IMR-90 (cell line): ENCODE data around the gene OPHN1. TPM values are rescaled to one million over a fixed set of nuclear protein-coding genes. Genes with fewer than 3 reads are reported as not detected.

Experiments used
- ATAC-seq: fragments of 200-7000 bp; cut with Tn5 transposase; 2 replicates; pipeline ENCODE4 v1.9.1; 2020; ENCODE audit warnings: low read depth, mild to moderate bottlenecking, moderate library complexity
- BruUV-seq: library from RNA; stranded (reverse); fragments of 400-500 nt; replicated peaks from 2 replicates; lab custom pipeline; 2021; lab: Mats Ljungman, UMichigan
- CTCF ChIA-PET: fragments of 300-600 bp; formaldehyde crosslinking; extraction: SDS; loops from one replicate; lab custom pipeline; 2021; ENCODE audit warnings: antibody characterized with exemption; lab: Yijun Ruan, JAX
- POLR2A ChIA-PET: fragments of 300-600 bp; sonication (Branson Sonifier 250); formaldehyde crosslinking; loops from one replicate; lab custom pipeline; 2022; ENCODE audit warnings: antibody characterized with exemption; ENCODE audit not compliant: unreplicated experiment; lab: Charles Lee
- DNase-seq: peaks from one replicate; pipeline ENCODE4 v3.0.0; 2013
- H2AFZ ChIP-seq: replicated peaks from 2 replicates; pipeline ENCODE3; 2013; ENCODE audit warnings: low read length, mild to moderate bottlenecking; ENCODE audit not compliant: poor library complexity
- H2AK5ac ChIP-seq: 2 replicates; pipeline ENCODE4 v1.6.1; 2013; ENCODE audit warnings: low read depth, low read length, inconsistent platforms
- H2AK9ac ChIP-seq: replicated peaks from 2 replicates; pipeline ENCODE3; 2013; ENCODE audit warnings: mild to moderate bottlenecking, low read depth, low read length, moderate library complexity; ENCODE audit not compliant: poor library complexity
- H2BK120ac ChIP-seq: 2 replicates; pipeline ENCODE4 v1.6.1; 2013; ENCODE audit warnings: low read depth, low read length, inconsistent platforms
- H2BK15ac ChIP-seq: 3 replicates; pipeline ENCODE4 v1.6.1; 2013; ENCODE audit warnings: low read depth, low read length, inconsistent platforms
- H2BK20ac ChIP-seq: 2 replicates; pipeline ENCODE4 v1.6.1; 2013; ENCODE audit warnings: low read depth, mild to moderate bottlenecking, inconsistent platforms, low read length, moderate library complexity
- H2BK5ac ChIP-seq: 2 replicates; pipeline ENCODE4 v1.6.1; 2013; ENCODE audit warnings: mild to moderate bottlenecking, low read depth, low read length, inconsistent platforms; ENCODE audit not compliant: poor library complexity, severe bottlenecking
- H3K14ac ChIP-seq: replicated peaks from 2 replicates; pipeline ENCODE4 v1.6.1; 2013; ENCODE audit warnings: low read depth, low read length, inconsistent platforms
- H3K18ac ChIP-seq: 2 replicates; pipeline ENCODE4 v1.6.1; 2013; ENCODE audit warnings: low read depth, low read length, control low read depth
- H3K23ac ChIP-seq: 2 replicates; pipeline ENCODE4 v1.6.1; 2013; ENCODE audit warnings: low read depth, low read length, inconsistent platforms
- H3K27ac ChIP-seq: 2 replicates; pipeline ENCODE4 v1.5.1; 2013; ENCODE audit warnings: mild to moderate bottlenecking, control low read depth, low read length; ENCODE audit not compliant: insufficient read depth
- H3K27me3 ChIP-seq: 2 replicates; pipeline ENCODE4 v1.6.1; 2013; ENCODE audit warnings: low read length; ENCODE audit not compliant: control insufficient read depth, insufficient read depth
- H3K36me3 ChIP-seq: 2 replicates; pipeline ENCODE4 v1.6.1; 2013; ENCODE audit warnings: low read length, mixed read lengths; ENCODE audit not compliant: control insufficient read depth, insufficient read depth
- H3K4ac ChIP-seq: 2 replicates; pipeline ENCODE4 v1.6.1; 2013; ENCODE audit warnings: low read depth, low read length, inconsistent platforms
- H3K4me1 ChIP-seq: 2 replicates; pipeline ENCODE4 v1.6.1; 2013; ENCODE audit warnings: low read length, mixed read lengths; ENCODE audit not compliant: control insufficient read depth, insufficient read depth
- H3K4me2 ChIP-seq: 2 replicates; pipeline ENCODE4 v1.6.1; 2013; ENCODE audit warnings: low read depth, mild to moderate bottlenecking, control low read depth, low read length, moderate library complexity
- H3K4me3 ChIP-seq: 2 replicates; pipeline ENCODE4 v1.5.1; 2013; ENCODE audit warnings: low read depth, mild to moderate bottlenecking, control low read depth, low read length, moderate library complexity; ENCODE audit not compliant: insufficient read depth
- H3K56ac ChIP-seq: 2 replicates; pipeline ENCODE4 v1.6.1; 2013; ENCODE audit warnings: low read length, inconsistent platforms; ENCODE audit not compliant: insufficient read depth; ENCODE audit errors: extremely low read depth
- H3K79me1 ChIP-seq, 2 experiments: 2 replicates each; pipeline ENCODE4 v1.6.1; 2013; ENCODE audit warnings: low read length in 2 of 2, inconsistent platforms in 1 of 2, low read depth in 1 of 2
- H3K9ac ChIP-seq: 2 replicates; pipeline ENCODE4 v1.6.1; 2013; ENCODE audit warnings: low read depth, low read length, control low read depth
- H3K9me1 ChIP-seq: 2 replicates; pipeline ENCODE4 v1.6.1; 2013; ENCODE audit warnings: low read length, inconsistent platforms; ENCODE audit not compliant: insufficient read depth
- H3K9me3 ChIP-seq: 2 replicates; pipeline ENCODE4 v1.6.1; 2013; ENCODE audit warnings: low read length; ENCODE audit not compliant: control insufficient read depth, insufficient read depth
- H4K20me1 ChIP-seq: 2 replicates; pipeline ENCODE4 v1.6.1; 2013; ENCODE audit warnings: low read length, inconsistent platforms; ENCODE audit not compliant: insufficient read depth
- H4K5ac ChIP-seq: 2 replicates; pipeline ENCODE4 v1.6.1; 2013; ENCODE audit warnings: mild to moderate bottlenecking, low read depth, low read length, control low read depth
- H4K8ac ChIP-seq, 2 experiments: 2 replicates each; pipeline ENCODE4 v1.6.1; 2013; ENCODE audit warnings: low read depth in 2 of 2, low read length in 2 of 2, control low read depth in 1 of 2, inconsistent platforms in 1 of 2
- H4K91ac ChIP-seq: 2 replicates; pipeline ENCODE4 v1.6.1; 2013; ENCODE audit warnings: low read depth, low read length, inconsistent platforms; ENCODE audit not compliant: insufficient read depth
- BHLHE40 ChIP-seq: fragments of 150-350 bp; IDR thresholded peaks from 2 replicates; pipeline ENCODE4 v1.6.1; 2016; ENCODE audit warnings: mild to moderate bottlenecking, low read depth, low read length
- CHD1 ChIP-seq: IDR thresholded peaks from 2 replicates; pipeline ENCODE4 v1.6.1; 2012; ENCODE audit warnings: low read depth, low read length, improper control_type of control experiment
- MAFK ChIP-seq: IDR thresholded peaks from 2 replicates; pipeline ENCODE4 v1.6.1; 2012; ENCODE audit warnings: low read depth, low read length, improper control_type of control experiment
- MAZ ChIP-seq: IDR thresholded peaks from 2 replicates; pipeline ENCODE4 v1.6.1; 2012; ENCODE audit warnings: low read depth, mild to moderate bottlenecking, low read length, improper control_type of control experiment, moderate library complexity, borderline replicate concordance
- MXI1 ChIP-seq: IDR thresholded peaks from 2 replicates; pipeline ENCODE4 v1.6.1; 2012; ENCODE audit warnings: low read depth, mild to moderate bottlenecking, low read length, moderate library complexity, borderline replicate concordance
- NFE2L2 ChIP-seq: fragments of 150-350 bp; IDR thresholded peaks from 2 replicates; pipeline ENCODE4 v1.6.1; 2016; ENCODE audit warnings: low read depth, mild to moderate bottlenecking, low read length
- RAD21 ChIP-seq: IDR thresholded peaks from 2 replicates; pipeline ENCODE4 v1.6.1; 2012; ENCODE audit warnings: low read length, improper control_type of control experiment
- RCOR1 ChIP-seq: IDR thresholded peaks from 2 replicates; pipeline ENCODE4 v1.6.1; 2012; ENCODE audit warnings: mild to moderate bottlenecking, low read length, improper control_type of control experiment; ENCODE audit not compliant: insufficient replicate concordance
- RFX5 ChIP-seq: IDR thresholded peaks from 2 replicates; pipeline ENCODE4 v1.8.0; 2012; ENCODE audit warnings: low read depth, mild to moderate bottlenecking, low read length, moderate library complexity
- SMC3 ChIP-seq: fragments of 150-350 bp; IDR thresholded peaks from 2 replicates; pipeline ENCODE4 v1.6.1; 2016; ENCODE audit warnings: low read depth, mild to moderate bottlenecking, antibody characterized with exemption, low read length, moderate library complexity
- dilution Hi-C: fragments of 300-500 bp; cut with HindIII; formaldehyde crosslinking; loops from one replicate; pipeline ENCODE4 v1.14.3; 2018; ENCODE audit warnings: low sequenced_read_pairs; ENCODE audit not compliant: unreplicated experiment
- in situ Hi-C: fragments of 300-500 bp; cut with MboI; formaldehyde crosslinking; loops from 3 replicates; pipeline ENCODE4 v1.14.3; 2019; ENCODE audit warnings: low sequenced_read_pairs, inconsistent platforms, mixed read lengths
- intact Hi-C: fragments of 100-400 bp; cut with micrococcal nuclease; formaldehyde crosslinking; loops from 2 replicates; pipeline ENCODE4 v1.10.0; 2022
- polyA plus RNA-seq, 3 experiments: library from polyadenylated mRNA; depleted of rRNA; stranded (reverse); fragments of >200 nt; gene quantifications; 2 replicates each; pipeline ENCODE4 v1.2.3, GENCODE V29; 2012; ENCODE audit warnings: low replicate concordance in 1 of 3
- total RNA-seq: library from RNA; depleted of rRNA; stranded (reverse); fragments of >200 nt; gene quantifications from 2 replicates; pipeline ENCODE4 v1.2.3, GENCODE V29; 2012

OPHN1 gene
- total and polyA plus RNA-seq, 2 of the 4 experiments (the other 2 are of a cell fraction): 4.0 to 13.1 TPM

DNA sequence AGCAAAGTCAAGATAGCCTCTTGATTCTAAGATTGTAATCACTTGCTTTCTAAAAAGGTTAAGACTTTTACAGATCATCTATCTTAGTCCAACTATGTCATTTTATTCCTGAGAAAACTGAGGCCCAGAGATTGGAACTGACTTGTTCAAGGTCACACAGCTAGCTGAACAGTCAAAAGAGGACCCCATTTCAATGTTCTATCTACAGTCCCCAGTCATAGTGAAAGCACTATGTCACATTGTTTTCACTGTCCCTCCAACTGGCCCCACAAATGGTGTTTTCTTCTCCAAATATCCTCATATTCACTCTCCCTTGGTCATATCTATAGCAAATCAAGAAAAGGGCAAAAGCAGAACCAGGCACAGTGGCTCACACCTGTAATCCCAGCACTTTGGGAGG, 145.2 kb downstream of the OPHN1 start:
- Histone ChIP-seq H4K91ac (no peak overlapping the region), H2AK5ac (no peak overlapping the region), H2BK15ac (no peak overlapping the region), H3K27me3 (no peaks in the 10 kb centered on the region), H2BK120ac (no peak overlapping the region), H3K27ac (no peak overlapping the region), H3K9me3 (no peaks in the 10 kb centered on the region), H3K9me1 (no peaks in the 10 kb centered on the region), H4K8ac (no peak overlapping the region), H2BK20ac (no peak overlapping the region), H3K56ac (no peak overlapping the region), H3K9ac (no peak overlapping the region), H2BK5ac (no peak overlapping the region), H2AFZ (no peak overlapping the region), H3K23ac (no peak overlapping the region), H3K79me1 (no peaks in the 10 kb centered on the region), H3K4me2 (no peak overlapping the region), H3K14ac (no peak overlapping the region), H3K4me1 (no peaks in the 10 kb centered on the region), H3K36me3 (no peaks in the 10 kb centered on the region), H4K20me1 (no peaks in the 10 kb centered on the region), H4K5ac (no peak overlapping the region), H2AK9ac (no peak overlapping the region), H3K18ac (no peak overlapping the region), H3K4me3 (no peak overlapping the region), H3K4ac (no peak overlapping the region)
- no TSS peak for BruUV-seq
- ChIA-PET CTCF (no interaction called here), POLR2A (no interaction called here)
- dilution Hi-C loops: no loop called here
- TF ChIP-seq RAD21: no peak
- TF ChIP-seq RFX5: no peak
- no peak for TF ChIP-seq CHD1
- no peak for TF ChIP-seq BHLHE40
- no peak for TF ChIP-seq NFE2L2
- TF ChIP-seq RCOR1: no peak
- TF ChIP-seq MAFK: no peak
- no peak for TF ChIP-seq MAZ
- TF ChIP-seq SMC3: no peak
- TF ChIP-seq MXI1: no peak
- intact Hi-C loops: no loop called here
- in situ Hi-C loops: no loop called here
- no peak for DNase-seq
- no peak for ATAC-seq
